Loucy (cell line): ENCODE data around the gene CNTN5.

Experiments
- H2AFZ ChIP-seq: fragments of 200-600 bp; sonication (generic); 2 replicates; pipeline ENCODE4 v1.6.0; 2016; ENCODE audit warnings: antibody characterized with exemption, mild to moderate bottlenecking, low read length, moderate library complexity
- H3F3A ChIP-seq: fragments of 200-600 bp; 2 replicates; pipeline ENCODE4 v1.6.0; 2016; ENCODE audit warnings: antibody characterized with exemption, low read depth, mild to moderate bottlenecking
- H3K27me3 ChIP-seq: fragments of 200-600 bp; sonication (generic); 2 replicates; pipeline ENCODE4 v1.6.1; 2014; ENCODE audit warnings: low read length, mild to moderate bottlenecking; ENCODE audit not compliant: insufficient read depth, poor library complexity, severe bottlenecking
- H3K36me3 ChIP-seq: fragments of 200-600 bp; sonication (generic); 2 replicates; pipeline ENCODE4 v1.6.1; 2016; ENCODE audit warnings: low read length; ENCODE audit not compliant: insufficient read depth
- H3K4me1 ChIP-seq: fragments of 200-600 bp; sonication (generic); 2 replicates; pipeline ENCODE4 v1.5.1; 2014; ENCODE audit warnings: low read length, mild to moderate bottlenecking; ENCODE audit not compliant: insufficient read depth, poor library complexity, severe bottlenecking
- H3K4me2 ChIP-seq: fragments of 200-600 bp; sonication (generic); 2 replicates; pipeline ENCODE4 v1.6.0; 2014; ENCODE audit warnings: antibody characterized with exemption, low read length, low read depth, mild to moderate bottlenecking; ENCODE audit not compliant: poor library complexity, severe bottlenecking
- H3K4me3 ChIP-seq: fragments of 200-600 bp; sonication (generic); 2 replicates; pipeline ENCODE4 v1.5.1; 2014; ENCODE audit warnings: low read length, mild to moderate bottlenecking, mixed read lengths; ENCODE audit not compliant: poor library complexity, severe bottlenecking
- H3K79me2 ChIP-seq: fragments of 200-600 bp; sonication (generic); 2 replicates; pipeline ENCODE4 v1.6.1; 2014; ENCODE audit warnings: low read length; ENCODE audit not compliant: insufficient read depth
- H3K9ac ChIP-seq: fragments of 200-600 bp; sonication (generic); 2 replicates; pipeline ENCODE4 v1.6.0; 2014; ENCODE audit warnings: mild to moderate bottlenecking, low read depth, low read length, moderate library complexity; ENCODE audit not compliant: poor library complexity, severe bottlenecking
- H3K9me2 ChIP-seq: fragments of 200-600 bp; sonication (generic); replicated peaks from 2 replicates; pipeline ENCODE4 v1.6.1; 2016; ENCODE audit warnings: low read depth, low read length, mixed read lengths
- H3K9me3 ChIP-seq: fragments of 200-600 bp; sonication (generic); 2 replicates; pipeline ENCODE4 v1.6.1; 2014; ENCODE audit warnings: mild to moderate bottlenecking, antibody characterized with exemption, low read length, low read depth; ENCODE audit not compliant: insufficient read depth
- H4K20me1 ChIP-seq: fragments of 200-600 bp; sonication (generic); 2 replicates; pipeline ENCODE4 v1.6.0; 2014; ENCODE audit warnings: antibody characterized with exemption, low read length, mild to moderate bottlenecking; ENCODE audit not compliant: insufficient read depth, poor library complexity, severe bottlenecking
- CTCF ChIP-seq: fragments of 200-600 bp; sonication (generic); conservative IDR thresholded peaks from 2 replicates; pipeline ENCODE4 v1.5.1; 2014; ENCODE audit warnings: mild to moderate bottlenecking, antibody characterized with exemption, low read length
- EZH2phosphoT487 ChIP-seq: fragments of 200-600 bp; IDR thresholded peaks from 2 replicates; pipeline ENCODE4 v1.6.1; 2018; ENCODE audit warnings: antibody characterized with exemption, mild to moderate bottlenecking, moderate library complexity, borderline replicate concordance

The CNTN5 gene

GRCh38 chr11:100094121-100094865, 1073.5 kb downstream of the CNTN5 start:
- H3K27me3 ChIP-seq, result no peaks in the 10 kb centered on the region
- H3K4me2 ChIP-seq, result no peak overlapping the region
- H3K9me2 ChIP-seq, result no peaks in the 10 kb centered on the region
- H3K4me3 ChIP-seq, result no peak overlapping the region
- H3K9me3 ChIP-seq, result no peaks in the 10 kb centered on the region
- H2AFZ ChIP-seq, result no peak overlapping the region
- H3F3A ChIP-seq, result no peaks in the 10 kb centered on the region
- no peaks in the 10 kb centered on the region for H4K20me1 ChIP-seq
- TF ChIP-seq EZH2phosphoT487 (no peak), CTCF (no peak)
- no peaks in the 10 kb centered on the region for H3K79me2 ChIP-seq
- no peaks in the 10 kb centered on the region for H3K36me3 ChIP-seq
- no peaks in the 10 kb centered on the region for H3K4me1 ChIP-seq
- no peak overlapping the region for H3K9ac ChIP-seq

- Histone ChIP-seq H3K27me3 (no peaks in the 10 kb centered on the region), H2AFZ (no peak overlapping the region), H3K9me2 (no peaks in the 10 kb centered on the region), H3K79me2 (no peaks in the 10 kb centered on the region), H3K4me1 (no peaks in the 10 kb centered on the region), H3K9ac (no peak overlapping the region), H3K4me3 (no peak overlapping the region), H3F3A (no peaks in the 10 kb centered on the region), H4K20me1 (no peaks in the 10 kb centered on the region), H3K36me3 (no peaks in the 10 kb centered on the region), H3K9me3 (no peaks in the 10 kb centered on the region), H3K4me2 (no peak overlapping the region)
- TF ChIP-seq CTCF (no peak), EZH2phosphoT487 (no peak)
Measured at GRCh38 chr11:100095809-100096208, 1075.1 kb downstream of the CNTN5 start.

GRCh38 chr11:100098560-100098959, 1077.8 kb downstream of the CNTN5 start:
- H3K4me2 ChIP-seq, result no peak overlapping the region
- H4K20me1 ChIP-seq, result no peaks in the 10 kb centered on the region
- TF ChIP-seq EZH2phosphoT487 (no peak), CTCF (no peak)
- H2AFZ ChIP-seq, result no peak overlapping the region
- no peaks in the 10 kb centered on the region for H3K36me3 ChIP-seq
- H3K9me3 ChIP-seq, result no peaks in the 10 kb centered on the region
- H3F3A ChIP-seq, result no peaks in the 10 kb centered on the region
- H3K9ac ChIP-seq, result no peak overlapping the region
- H3K27me3 ChIP-seq, result no peaks in the 10 kb centered on the region
- H3K4me3 ChIP-seq, result no peak overlapping the region
- no peaks in the 10 kb centered on the region for H3K79me2 ChIP-seq
- no peaks in the 10 kb centered on the region for H3K4me1 ChIP-seq
- H3K9me2 ChIP-seq, result no peaks in the 10 kb centered on the region
